ENCODE results near the gene CNTNAP3.
"Not testable (repeated sequence)": the region's sequence is repeated elsewhere in the genome, so short reads cannot be mapped to it uniquely, and the experiment has no call there.

GRCh38 chr9:39287980-39288379 is at the start of gene CNTNAP3:
- not testable (repeated sequence) for TF ChIP-seq CTCF, POLR2A, EP300 (IDR thresholded peaks at IDR 0.05)
